ENCODE measurements around the gene CLSTN2.

CLSTN2 gene

DNA sequence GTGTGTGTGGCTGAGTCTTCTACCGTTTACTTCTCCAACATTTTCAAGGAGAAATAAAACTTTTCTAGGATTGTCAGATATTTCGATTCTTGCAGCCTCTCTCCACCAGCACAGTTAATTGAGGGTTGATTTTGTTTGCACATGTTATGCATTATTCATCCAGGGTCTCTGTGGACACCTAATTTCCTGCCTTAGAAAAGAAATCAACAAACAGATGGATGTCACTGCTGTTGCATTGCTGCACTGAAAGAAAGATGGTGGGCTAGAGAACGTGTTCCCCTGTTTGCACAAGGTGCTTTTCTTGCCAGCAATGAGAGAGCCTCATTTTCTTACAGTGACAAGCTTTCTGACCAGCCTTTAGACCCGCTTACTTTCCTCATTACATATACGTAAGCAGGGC is 150.0 kb downstream of the CLSTN2 start:
- TF ChIP-seq FOXA1 (IDR thresholded peaks at IDR 0.05) (no peak), HDGF (IDR thresholded peaks at IDR 0.05; ENCODE audit: borderline replicate concordance) (no peak), FOXK2 (IDR thresholded peaks at IDR 0.05) (no peak), BHLHE40 (IDR thresholded peaks at IDR 0.05; ENCODE audit: borderline replicate concordance) (no peak), ELF4 (IDR thresholded peaks at IDR 0.05) (no peak), FOXM1 (IDR thresholded peaks at IDR 0.05; ENCODE audit: borderline replicate concordance) (no peak), LEF1 (IDR thresholded peaks at IDR 0.05; ENCODE audit: borderline replicate concordance) (no peak), L3MBTL2 (conservative IDR thresholded peaks at IDR 0.05) (no peak)
- no peak for DNase-seq (ENCODE audit: extremely low spot score)
- POLR2A ChIA-PET: no interaction called here
- CTCF ChIA-PET: no interaction called here

DNA sequence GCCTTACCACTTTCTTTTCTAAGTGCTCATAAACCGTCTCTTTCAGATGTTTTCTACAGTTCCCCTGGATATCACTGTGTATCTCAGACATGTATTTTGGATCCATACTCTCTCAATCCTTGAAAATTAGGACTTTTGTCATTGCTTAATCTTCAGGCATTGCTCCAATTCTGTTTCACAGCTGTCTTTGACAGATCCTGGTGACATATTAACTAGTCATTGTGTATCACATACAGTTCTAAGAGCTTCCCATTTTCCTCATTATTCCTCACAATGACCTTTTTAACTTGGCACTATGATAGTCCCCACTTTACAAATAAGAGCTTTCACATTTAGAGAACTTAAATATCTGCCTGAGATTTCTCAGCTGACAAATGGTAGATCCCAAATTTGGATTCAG is 151.7 kb downstream of the CLSTN2 start:
- CTCF ChIA-PET: no interaction called here
- POLR2A ChIA-PET: interaction anchor here (0.9 kb wide), 1 partner anchor 8 kb away, joined by 3 read pairs; no protein-coding TSS in a partner anchor
- no peak for DNase-seq (ENCODE audit: extremely low spot score)
- TF ChIP-seq CTBP1 (IDR thresholded peaks at IDR 0.05; ENCODE audit: borderline replicate concordance) (no peak), FOXM1 (IDR thresholded peaks at IDR 0.05; ENCODE audit: borderline replicate concordance) (no peak), NFRKB (IDR thresholded peaks at IDR 0.05) (no peak), FOXA1 (IDR thresholded peaks at IDR 0.05) (no peak), ARNT (IDR thresholded peaks at IDR 0.05) (no peak), BHLHE40 (IDR thresholded peaks at IDR 0.05; ENCODE audit: borderline replicate concordance) (no peak), HDGF (IDR thresholded peaks at IDR 0.05; ENCODE audit: borderline replicate concordance) (no peak), SUZ12 (IDR thresholded peaks at IDR 0.05) (no peak), SP1 (IDR thresholded peaks at IDR 0.05) (no peak), ZNF384 (IDR thresholded peaks at IDR 0.05) (no peak), ELF4 (IDR thresholded peaks at IDR 0.05) (no peak), L3MBTL2 (conservative IDR thresholded peaks at IDR 0.05) (no peak), TARDBP (IDR thresholded peaks at IDR 0.05) (no peak)
- TF ChIP-seq, protein P1, sequence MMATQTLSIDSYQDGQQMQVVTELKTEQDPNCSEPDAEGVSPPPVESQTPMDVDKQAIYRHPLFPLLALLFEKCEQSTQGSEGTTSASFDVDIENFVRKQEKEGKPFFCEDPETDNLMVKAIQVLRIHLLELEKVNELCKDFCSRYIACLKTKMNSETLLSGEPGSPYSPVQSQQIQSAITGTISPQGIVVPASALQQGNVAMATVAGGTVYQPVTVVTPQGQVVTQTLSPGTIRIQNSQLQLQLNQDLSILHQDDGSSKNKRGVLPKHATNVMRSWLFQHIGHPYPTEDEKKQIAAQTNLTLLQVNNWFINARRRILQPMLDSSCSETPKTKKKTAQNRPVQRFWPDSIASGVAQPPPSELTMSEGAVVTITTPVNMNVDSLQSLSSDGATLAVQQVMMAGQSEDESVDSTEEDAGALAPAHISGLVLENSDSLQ (IDR thresholded peaks at IDR 0.05): no peak

DNA sequence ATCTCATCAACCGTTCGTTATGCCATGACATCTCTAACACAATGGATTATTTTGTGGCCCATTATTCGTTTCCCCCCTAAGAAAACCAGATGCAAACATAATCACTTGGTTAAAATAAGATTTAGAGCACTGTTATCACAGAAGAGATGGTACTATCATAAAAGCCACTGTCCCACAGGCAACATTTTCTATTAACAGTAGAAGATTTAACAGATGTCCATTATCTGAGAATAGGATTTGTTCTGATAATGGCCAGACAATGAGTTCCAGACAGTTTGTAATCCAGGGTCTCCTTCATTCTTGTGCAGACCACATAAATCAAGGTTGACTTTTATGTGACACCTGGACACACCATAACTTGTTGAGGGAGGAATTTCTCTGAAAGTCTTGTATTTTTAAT is 153.1 kb downstream of the CLSTN2 start:
- TF ChIP-seq NFRKB (IDR thresholded peaks at IDR 0.05): no peak
- no peak for TF ChIP-seq LEF1 (IDR thresholded peaks at IDR 0.05; ENCODE audit: borderline replicate concordance)
- no peak for TF ChIP-seq SUZ12 (IDR thresholded peaks at IDR 0.05)
- no peak for TF ChIP-seq CTBP1 (IDR thresholded peaks at IDR 0.05; ENCODE audit: borderline replicate concordance)
- no peak for TF ChIP-seq FOXA1 (IDR thresholded peaks at IDR 0.05)
- no peak for TF ChIP-seq BHLHE40 (IDR thresholded peaks at IDR 0.05; ENCODE audit: borderline replicate concordance)
- TF ChIP-seq ZNF384 (IDR thresholded peaks at IDR 0.05): no peak
- TF ChIP-seq TARDBP (IDR thresholded peaks at IDR 0.05): no peak
- no peak for TF ChIP-seq ARNT (IDR thresholded peaks at IDR 0.05)
- TF ChIP-seq SP1 (IDR thresholded peaks at IDR 0.05): no peak
- TF ChIP-seq, protein P1 (IDR thresholded peaks at IDR 0.05): no peak
- POLR2A ChIA-PET: no interaction called here
- no peak for DNase-seq (ENCODE audit: extremely low spot score)
- CTCF ChIA-PET: no interaction called here

DNA sequence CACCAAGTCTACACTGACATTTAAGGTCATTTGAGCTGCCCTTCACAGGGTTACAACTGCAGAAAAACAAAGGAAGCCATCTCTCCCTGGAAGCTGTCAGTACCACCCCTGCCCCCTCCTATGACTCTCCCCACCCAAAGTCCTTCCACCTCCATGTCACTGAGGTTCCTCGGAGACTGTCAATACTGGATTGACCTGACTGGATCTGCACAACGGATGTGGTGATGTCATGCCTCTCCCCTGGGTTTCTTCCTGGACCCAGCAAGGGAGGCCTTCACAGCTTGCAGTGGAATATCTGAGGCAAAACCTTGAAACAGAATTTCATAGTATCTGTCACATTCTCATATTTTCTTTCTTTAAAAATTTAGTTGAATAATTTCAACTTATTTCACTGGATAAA is 153.5 kb downstream of the CLSTN2 start:
- CTCF ChIA-PET: no interaction called here
- DNase-seq (ENCODE audit: extremely low spot score): no peak
- TF ChIP-seq ZNF384 (IDR thresholded peaks at IDR 0.05) (no peak), FOXK2 (IDR thresholded peaks at IDR 0.05) (no peak), SP1 (IDR thresholded peaks at IDR 0.05) (no peak), L3MBTL2 (conservative IDR thresholded peaks at IDR 0.05) (no peak), HDGF (IDR thresholded peaks at IDR 0.05; ENCODE audit: borderline replicate concordance) (no peak)
- POLR2A ChIA-PET: no interaction called here

DNA sequence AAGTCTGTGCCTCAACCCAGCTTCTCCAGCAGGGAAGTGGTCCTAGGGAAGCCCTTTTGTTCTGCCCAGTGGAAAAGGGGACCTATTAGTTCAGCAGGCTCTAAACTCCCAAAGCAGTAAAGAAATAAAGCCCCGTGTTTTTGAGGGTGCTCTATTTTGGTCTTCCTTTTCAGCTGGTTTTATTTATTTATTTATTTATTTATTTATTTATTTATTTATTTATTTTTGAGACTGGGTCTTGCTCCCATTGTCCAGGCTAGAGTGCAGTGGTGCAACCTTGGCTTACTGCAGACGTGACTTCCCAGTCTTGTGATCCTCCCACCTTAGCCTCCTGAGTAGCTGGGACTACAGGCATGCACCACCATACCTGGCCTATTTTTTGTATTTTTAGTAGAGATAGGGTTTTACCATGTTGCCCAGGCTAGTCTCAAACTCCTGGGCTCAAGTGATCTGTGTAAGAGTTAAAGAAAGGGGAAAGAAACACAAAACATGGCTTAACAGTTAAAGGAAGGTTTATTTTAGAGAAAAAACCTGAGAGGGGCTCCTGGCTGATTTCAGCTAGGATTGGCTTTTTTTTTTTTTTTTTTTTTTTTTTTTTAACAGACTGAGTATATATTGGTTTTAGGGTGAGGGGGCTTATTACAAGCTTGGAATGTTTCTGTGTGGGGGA is 154.6 kb downstream of the CLSTN2 start:
- CTCF ChIA-PET: no interaction called here

DNA sequence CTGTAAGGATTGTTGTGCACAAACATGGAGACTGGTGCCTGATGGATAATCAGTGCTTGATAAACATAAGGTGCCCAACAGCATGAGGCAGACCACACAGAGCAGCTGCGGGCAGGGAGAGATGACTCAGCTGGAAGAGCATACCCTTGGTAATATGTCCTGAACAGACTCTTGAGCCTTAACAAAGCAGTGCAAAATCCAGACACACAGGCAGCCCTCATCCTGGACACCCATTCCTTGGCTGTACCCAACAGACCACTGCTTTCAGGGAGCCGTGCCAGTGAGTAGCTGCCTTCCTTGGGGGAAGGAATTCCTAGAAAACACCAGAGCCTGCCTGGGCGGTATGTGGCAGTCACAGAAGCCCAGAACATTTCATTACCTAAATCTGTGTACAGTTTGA is 156.2 kb downstream of the CLSTN2 start:
- POLR2A ChIA-PET: no interaction called here
- CTCF ChIA-PET: no interaction called here
- DNase-seq (ENCODE audit: extremely low spot score): no peak
- no peak for TF ChIP-seq SUZ12 (IDR thresholded peaks at IDR 0.05)
- TF ChIP-seq LEF1 (IDR thresholded peaks at IDR 0.05; ENCODE audit: borderline replicate concordance): no peak
- TF ChIP-seq ZNF384 (IDR thresholded peaks at IDR 0.05): no peak
- no peak for TF ChIP-seq ARNT (IDR thresholded peaks at IDR 0.05)
- no peak for TF ChIP-seq HDGF (IDR thresholded peaks at IDR 0.05; ENCODE audit: borderline replicate concordance)
- TF ChIP-seq FOXM1 (IDR thresholded peaks at IDR 0.05; ENCODE audit: borderline replicate concordance): no peak
- no peak for TF ChIP-seq BHLHE40 (IDR thresholded peaks at IDR 0.05; ENCODE audit: borderline replicate concordance)
- TF ChIP-seq L3MBTL2 (conservative IDR thresholded peaks at IDR 0.05): no peak
- no peak for TF ChIP-seq ELF4 (IDR thresholded peaks at IDR 0.05)
- no peak for TF ChIP-seq CTBP1 (IDR thresholded peaks at IDR 0.05; ENCODE audit: borderline replicate concordance)
- TF ChIP-seq, protein P1 (IDR thresholded peaks at IDR 0.05): no peak
- TF ChIP-seq NFRKB (IDR thresholded peaks at IDR 0.05): no peak
- no peak for TF ChIP-seq FOXK2 (IDR thresholded peaks at IDR 0.05)
- TF ChIP-seq FOXA1 (IDR thresholded peaks at IDR 0.05): no peak

More for the DNA sequence above, 154.6 kb downstream of the CLSTN2 start:
- no peak for DNase-seq (ENCODE audit: extremely low spot score)
- POLR2A ChIA-PET: no interaction called here
- TF ChIP-seq FOXA1 (IDR thresholded peaks at IDR 0.05) (no peak), SP1 (IDR thresholded peaks at IDR 0.05) (no peak), ARNT (IDR thresholded peaks at IDR 0.05) (no peak), BHLHE40 (IDR thresholded peaks at IDR 0.05; ENCODE audit: borderline replicate concordance) (no peak), L3MBTL2 (conservative IDR thresholded peaks at IDR 0.05) (no peak), TARDBP (IDR thresholded peaks at IDR 0.05) (no peak), ZNF384 (IDR thresholded peaks at IDR 0.05) (no peak), SUZ12 (IDR thresholded peaks at IDR 0.05) (no peak), ELF4 (IDR thresholded peaks at IDR 0.05) (no peak), FOXM1 (IDR thresholded peaks at IDR 0.05; ENCODE audit: borderline replicate concordance) (no peak), HDGF (IDR thresholded peaks at IDR 0.05; ENCODE audit: borderline replicate concordance) (no peak), LEF1 (IDR thresholded peaks at IDR 0.05; ENCODE audit: borderline replicate concordance) (no peak)
- TF ChIP-seq, protein P1 (IDR thresholded peaks at IDR 0.05): no peak

All from HEK293T (cell line).